Measurements from ENCODE around the gene OTUB1. TPM values are rescaled to one million over a fixed set of nuclear protein-coding genes. Genes with fewer than 3 reads are reported as not detected.

The OTUB1 gene
- 66.0 and 203 TPM in 2 replicates for total RNA-seq (2011; cell fraction: chromatin; rRNA removed; ENCODE audit: low replicate concordance)
- total RNA-seq (2011; cell fraction: nucleolus; rRNA removed), result 146 and 161 TPM in 2 replicates
- total RNA-seq (2011; cell fraction: nucleoplasm; rRNA removed), result 81.9 and 97.9 TPM in 2 replicates
- 63.7 and 73.3 TPM in 2 replicates for total RNA-seq (2014; rRNA removed)
- total RNA-seq (2014; rRNA removed; fragmentation: Illumina TruSeq; extraction: Trizol), result 24.4 and 29.5 TPM in 2 replicates
- 37.6 and 39.9 TPM in 2 replicates for total RNA-seq (2015; rRNA removed; fragmentation: Illumina TruSeq; extraction: Trizol)
- total RNA-seq (2021), result 66.5 and 71.0 TPM in 2 replicates
- 66.1 and 90.0 TPM in 2 replicates for polyA plus RNA-seq (2011; rRNA removed)
- polyA plus RNA-seq (2011; cell fraction: cytosol; rRNA removed), result 102 and 160 TPM in 2 replicates
- 237 and 319 TPM in 2 replicates for polyA plus RNA-seq (2011; cell fraction: nucleus; rRNA removed)
- polyA plus RNA-seq (2012), result 89.4 and 91.7 TPM in 2 replicates
- polyA plus RNA-seq (2014; fragmentation: Illumina TruSeq; extraction: Trizol), result 58.4 and 76.3 TPM in 2 replicates
- polyA plus RNA-seq (2014; fragmentation: Nextera tagmentation; extraction: Ambion mirVana), result 100 to 1,000 TPM; 109 to 134 TPM
- polyA plus RNA-seq (2014; rRNA removed), result 95.3 and 104 TPM in 2 replicates
- polyA minus RNA-seq (2011; rRNA and poly(A)+ RNA removed), result 27.2 and 36.0 TPM in 2 replicates
- polyA minus RNA-seq (2011; cell fraction: cytosol; rRNA and poly(A)+ RNA removed), result 36.5 and 47.6 TPM in 2 replicates
- 30.8 and 38.3 TPM in 2 replicates for polyA minus RNA-seq (2011; cell fraction: nucleus; rRNA and poly(A)+ RNA removed)
- percentile 68 among the genes with signal in this experiment for Bru-seq, nascent RNA
- percentile 66 among the genes with signal in this experiment for BruChase-seq, experiment 1, labeled RNA remaining after a 2-hour chase
- BruChase-seq, experiment 2, labeled RNA remaining after a 6-hour chase, result percentile 66 among the genes with signal in this experiment
- long read RNA-seq, experiment 1, transcript OTUB1-209 (7 exons, 1,729 nt), result major isoform, 95 of 175 reads
- long read RNA-seq, experiment 1, transcript OTUB1-201 (6 exons, 2,493 nt), result minor isoform, 5 of 175 reads
- long read RNA-seq, experiment 1, partial matches to known transcripts, result 62 of 175 reads
- long read RNA-seq, experiment 1, other reads (novel, unspliced or antisense), result 13 of 175 reads
- long read RNA-seq, experiment 2, transcript OTUB1-209 (7 exons, 1,729 nt), result major isoform, 88 of 117 reads
- long read RNA-seq, experiment 2, transcript OTUB1-201 (6 exons, 2,493 nt), result minor isoform, 7 of 117 reads
- long read RNA-seq, experiment 2, partial matches to known transcripts, result 5 of 117 reads
- long read RNA-seq, experiment 2, other reads (novel, unspliced or antisense), result 16 of 117 reads
- long read RNA-seq, experiment 3, transcript OTUB1-209 (7 exons, 1,729 nt), result major isoform, 89 of 107 reads
- long read RNA-seq, experiment 3, transcript OTUB1-201 (6 exons, 2,493 nt), result minor isoform, 6 of 107 reads
- long read RNA-seq, experiment 3, partial matches to known transcripts, result 10 of 107 reads
- long read RNA-seq, experiment 3, other reads (novel, unspliced or antisense), result 2 of 107 reads

GRCh38 chr11:63986156-63986931 is at the start of gene OTUB1:
Gene OTUB1, plus strand, starts transcription at chr11:63986438. Its CDS starts 19 bp downstream, at chr11:63986457.
- intact Hi-C loops (cut with micrococcal nuclease), result no loop called here
- FAIRE-seq (peak; percentile 88), ATAC-seq (peak; percentile 95), DNase-seq (ENCODE audit: extremely low read depth in 1 of 4, low spot score in 3 of 4) (peak; percentile 91 to 94 (median 92))
- H3K36me3 ChIP-seq (ENCODE audit: control insufficient read depth, insufficient read depth, low read length), result peaks cover 35% of the 10 kb centered on the region; the same call in 2 of the 3 replicates
- CTCF ChIA-PET (ENCODE audit: low intra/inter-chr PET ratio), result no interaction called here
- BruUV-seq (replicated peaks), result no TSS peak
- in situ Hi-C loops (cut with MboI), result no loop called here
- no peaks in the 10 kb centered on the region for H3K9me3 ChIP-seq (replicated peaks; ENCODE audit: control insufficient read depth, insufficient read depth, low read depth, low read length)
- POLR2A ChIA-PET, result interaction anchor here (0.7 to 1.3 kb wide), 4 partner anchors 10 to 101 kb away, joined by 4 to 6 read pairs (median 5); partner anchors contain the start of gene COX8A
- H3K4me1 ChIP-seq (replicated peaks in 1 of 2; ENCODE audit: control insufficient read depth in 2 of 2, insufficient read depth in 2 of 2, low read length in 2 of 2), result peaks cover 11 to 41% of the 10 kb centered on the region in 2 experiments; a peak in 4 of 5 replicates
- peak within 1 kb of the TSS; percentile 88 for H2AFZ ChIP-seq (ENCODE audit: low read depth, low read length)
- peak within 1 kb of the TSS; percentile 88 for H3K4me2 ChIP-seq (ENCODE audit: insufficient read depth, low read length)
- under 1% methylated on average over 42 of the region's 63 CpGs for WGBS (ENCODE audit: insufficient coverage, low coverage, missing lambda C conversion rate)
- H4K20me1 ChIP-seq (replicated peaks; ENCODE audit: control insufficient read depth, insufficient read depth, low read length), result peaks cover 13% of the 10 kb centered on the region; the same call in 1 of the 2 replicates
- H3K4me3 ChIP-seq, result peak within 1 kb of the TSS; percentile 99
- peaks cover 29% of the 10 kb centered on the region for H3K79me2 ChIP-seq (ENCODE audit: control insufficient read depth, insufficient read depth, low read length)
- H3K27ac ChIP-seq (ENCODE audit: extremely low read depth, low read depth, low read length), result peak within 1 kb of the TSS; percentile 87
- no peaks in the 10 kb centered on the region for H3K27me3 ChIP-seq (ENCODE audit: control insufficient read depth in 2 of 2, insufficient read depth in 2 of 2, low read length in 2 of 2)
- peak within 1 kb of the TSS; percentile 88 to 95 for H3K9ac ChIP-seq (ENCODE audit: insufficient read depth in 1 of 2, low read depth in 2 of 2, low read length in 2 of 2)
- H3K9me1 ChIP-seq (ENCODE audit: control insufficient read depth, insufficient read depth, low read length), result no peaks in the 10 kb centered on the region
- TF ChIP-seq HSF4 (CRISPR knock-in tag; IDR thresholded peaks at IDR 0.05; ENCODE audit: borderline replicate concordance) (no peak), ZNF449 (CRISPR knock-in tag; IDR thresholded peaks at IDR 0.05) (no peak), NUFIP1 (IDR thresholded peaks at IDR 0.05; ENCODE audit: partially characterized antibody) (no peak), BRF2 (IDR thresholded peaks at IDR 0.05; ENCODE audit: borderline replicate concordance, insufficient read depth, insufficient read length) (no peak), ZBTB5 (IDR thresholded peaks at IDR 0.05) (no peak)

Data from K562 (cell line).